ENCODE data around the gene ADGRB3. TPM values are rescaled to one million over a fixed set of nuclear protein-coding genes. Genes with fewer than 3 reads are reported as not detected.

ADGRB3 gene
- total and polyA plus RNA-seq, 7 donors: 0.60 to 11.5 (median 9.7) TPM; not detected in 1

DNA sequence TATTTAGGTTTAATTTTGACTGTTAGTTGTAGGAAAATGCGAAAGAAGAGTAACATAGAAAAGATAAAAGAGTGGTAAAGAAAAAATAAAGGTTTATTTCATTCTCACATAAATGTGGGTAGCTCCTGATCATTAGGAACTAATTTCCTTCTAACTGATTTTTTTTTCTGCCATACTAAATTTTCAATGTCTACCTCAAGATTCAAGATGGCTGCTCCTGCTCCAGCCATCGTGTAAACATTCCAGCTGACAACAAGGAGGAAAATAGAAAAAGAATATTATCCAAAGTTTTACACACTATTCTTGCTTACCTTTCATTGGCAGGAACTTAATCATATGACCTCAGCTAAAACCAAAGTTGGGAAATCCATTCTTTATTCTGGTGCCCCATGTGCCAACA lies 673.5 kb downstream of the ADGRB3 start:
- H3K36me3 ChIP-seq: no peaks in the 10 kb centered on the region
- H3K4me3 ChIP-seq: no peak overlapping the region
- intact Hi-C loops (cut with DNase I): no loop called here
- no peak overlapping the region for H3K27ac ChIP-seq
- no peaks in the 10 kb centered on the region for H3K27me3 ChIP-seq
- DNase-seq: no peak
- no peaks in the 10 kb centered on the region for H3K9me3 ChIP-seq
- 79 to 85% methylated on average over 2 of the region's 2 CpGs for WGBS, 2 donors
- TF ChIP-seq EP300 (IDR thresholded peaks at IDR 0.05) (no peak), POLR2AphosphoS5 (IDR thresholded peaks at IDR 0.05) (no peak), CTCF (IDR thresholded peaks at IDR 0.05) (no peak), POLR2A (IDR thresholded peaks at IDR 0.05) (no peak)
- H3K4me1 ChIP-seq: no peaks in the 10 kb centered on the region

- WGBS, 2 donors: 72 to 89% methylated on average over 1 of the region's 1 CpG
- Histone ChIP-seq H3K4me1 (no peaks in the 10 kb centered on the region), H3K4me3 (no peak overlapping the region), H3K27me3 (no peaks in the 10 kb centered on the region), H3K9me3 (no peaks in the 10 kb centered on the region), H3K27ac (no peak overlapping the region), H3K36me3 (no peaks in the 10 kb centered on the region)
- DNase-seq: no peak
- intact Hi-C loops (cut with DNase I): no loop called here
- TF ChIP-seq EP300 (IDR thresholded peaks at IDR 0.05) (no peak), CTCF (IDR thresholded peaks at IDR 0.05) (no peak), POLR2AphosphoS5 (IDR thresholded peaks at IDR 0.05) (no peak), POLR2A (IDR thresholded peaks at IDR 0.05) (no peak)
Observed at GRCh38 chr6:69311888-69312287, 676.8 kb downstream of the ADGRB3 start.

DNA sequence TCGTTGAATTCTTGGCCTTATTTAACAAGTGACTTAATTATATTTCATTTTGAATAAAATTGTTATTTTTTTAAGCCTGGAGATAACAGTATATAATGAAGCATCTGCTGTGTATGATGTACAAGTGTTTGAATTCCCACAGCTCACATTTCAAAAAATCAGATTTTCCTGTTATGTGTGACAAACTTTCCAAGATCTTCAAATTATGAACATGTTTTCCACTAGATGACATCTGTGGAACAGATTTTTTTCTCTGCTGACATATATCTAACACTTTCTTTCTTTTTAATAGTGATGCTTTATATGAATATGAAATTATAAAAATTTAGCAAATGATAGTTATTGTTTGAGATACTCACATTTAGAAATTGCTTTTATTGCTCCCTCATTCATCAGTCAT lies 678.9 kb downstream of the ADGRB3 start:
- Histone ChIP-seq H3K27me3 (no peaks in the 10 kb centered on the region), H3K9me3 (no peaks in the 10 kb centered on the region), H3K36me3 (no peaks in the 10 kb centered on the region), H3K27ac (no peak overlapping the region), H3K4me3 (no peak overlapping the region), H3K4me1 (no peaks in the 10 kb centered on the region)
- no peak for TF ChIP-seq POLR2A (IDR thresholded peaks at IDR 0.05)
- no peak for TF ChIP-seq EP300 (IDR thresholded peaks at IDR 0.05)
- no peak for TF ChIP-seq CTCF (IDR thresholded peaks at IDR 0.05)
- TF ChIP-seq POLR2AphosphoS5 (IDR thresholded peaks at IDR 0.05): no peak
- intact Hi-C loops (cut with DNase I): no loop called here
- WGBS, 2 donors: 78 to 79% methylated on average over 1 of the region's 1 CpG
- no peak for DNase-seq

GRCh38 chr6:69314531-69314930 lies 679.4 kb downstream of the ADGRB3 start:
- intact Hi-C loops (cut with DNase I): no loop called here
- Histone ChIP-seq H3K4me1 (no peaks in the 10 kb centered on the region), H3K27ac (no peak overlapping the region), H3K9me3 (no peaks in the 10 kb centered on the region), H3K36me3 (no peaks in the 10 kb centered on the region), H3K27me3 (no peaks in the 10 kb centered on the region), H3K4me3 (no peak overlapping the region)
- no peak for TF ChIP-seq CTCF (IDR thresholded peaks at IDR 0.05)
- no peak for TF ChIP-seq POLR2AphosphoS5 (IDR thresholded peaks at IDR 0.05)
- no peak for TF ChIP-seq EP300 (IDR thresholded peaks at IDR 0.05)
- TF ChIP-seq POLR2A (IDR thresholded peaks at IDR 0.05): no peak
- DNase-seq: no peak

GRCh38 chr6:69331886-69332285 lies 696.8 kb downstream of the ADGRB3 start:
- H3K27me3 ChIP-seq: no peaks in the 10 kb centered on the region
- whole genome bisulfite sequencing, 2 donors: 84 to 90% methylated on average over 2 of the region's 2 CpGs
- H3K4me3 ChIP-seq: no peak overlapping the region
- TF ChIP-seq CTCF (IDR thresholded peaks at IDR 0.05) (no peak), EP300 (IDR thresholded peaks at IDR 0.05) (no peak), POLR2A (IDR thresholded peaks at IDR 0.05) (no peak)
- H3K27ac ChIP-seq: no peak overlapping the region
- H3K9me3 ChIP-seq: no peaks in the 10 kb centered on the region
- no peaks in the 10 kb centered on the region for H3K36me3 ChIP-seq
- intact Hi-C loops (cut with DNase I): no loop called here
- no peak for DNase-seq
- no peaks in the 10 kb centered on the region for H3K4me1 ChIP-seq

Measured in sigmoid colon (tissue), 7 donors.